Measurements from ENCODE around the gene WNT7B.

Gene WNT7B

DNA sequence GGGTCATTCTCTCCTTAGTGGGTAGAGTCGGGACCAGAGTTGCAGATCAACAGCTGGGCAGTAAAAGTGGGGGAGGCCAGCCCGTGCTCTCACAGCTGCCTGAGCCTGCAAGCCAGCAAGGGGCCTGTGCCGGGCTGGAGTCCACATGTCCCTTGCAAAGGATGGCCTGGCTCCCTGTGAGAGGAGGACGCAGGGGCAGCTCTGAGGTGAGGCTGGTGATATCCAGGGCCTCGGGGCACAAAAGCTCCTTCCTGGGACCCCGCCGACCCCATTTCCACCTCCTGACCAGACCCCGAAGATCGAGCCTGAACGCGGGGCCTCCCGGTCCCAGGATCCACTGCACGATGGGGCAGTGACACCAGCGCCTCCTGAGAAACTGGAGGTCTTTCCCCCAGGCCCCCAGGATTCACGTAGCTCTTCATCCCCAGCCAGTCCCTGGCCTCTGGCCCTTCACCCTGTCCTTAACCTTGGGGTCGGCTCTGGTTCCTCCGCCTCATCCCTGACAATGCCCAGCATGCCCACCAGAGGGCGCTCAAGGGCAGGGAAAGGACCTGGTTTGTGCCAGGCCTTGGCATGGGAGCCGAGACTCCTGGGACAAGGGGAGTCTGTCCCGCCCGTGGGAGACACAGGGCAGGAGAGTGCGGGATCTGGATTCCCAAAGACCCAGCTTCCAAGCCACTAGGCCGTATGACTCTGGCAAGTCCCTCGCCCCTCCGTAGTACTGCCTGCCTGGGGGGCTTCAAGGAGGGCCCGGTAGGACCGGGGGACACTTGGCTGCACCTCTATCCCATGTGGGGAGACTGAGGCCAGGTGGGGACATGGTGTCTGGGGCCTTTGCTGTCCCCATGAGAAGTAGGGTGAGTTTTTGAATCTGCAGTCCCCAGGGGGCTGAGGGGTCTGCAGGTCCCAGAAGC lies 17.8 kb upstream of the WNT7B start:
- peak; percentile 32 for DNase-seq

DNA sequence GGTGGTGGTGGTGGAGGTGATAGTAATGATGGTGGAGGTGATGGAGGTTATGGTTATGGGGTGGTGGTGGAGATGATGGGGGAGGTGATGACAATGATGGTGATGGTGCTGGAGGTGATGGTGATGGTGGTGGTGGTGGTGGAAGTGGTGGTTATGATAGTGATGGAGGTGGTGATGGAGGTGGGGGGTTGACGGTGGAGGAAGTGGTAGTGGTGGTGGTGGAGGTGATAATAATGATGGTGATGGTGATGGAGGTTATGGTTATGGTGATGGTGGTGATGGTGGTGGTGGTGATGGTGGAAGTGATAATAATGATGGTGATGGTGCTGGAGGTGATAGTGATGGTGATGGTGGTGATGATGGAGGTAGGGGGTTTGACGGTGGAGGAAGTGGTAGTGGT lies 16.9 kb upstream of the WNT7B start:
- DNase-seq, result no peak

DNA sequence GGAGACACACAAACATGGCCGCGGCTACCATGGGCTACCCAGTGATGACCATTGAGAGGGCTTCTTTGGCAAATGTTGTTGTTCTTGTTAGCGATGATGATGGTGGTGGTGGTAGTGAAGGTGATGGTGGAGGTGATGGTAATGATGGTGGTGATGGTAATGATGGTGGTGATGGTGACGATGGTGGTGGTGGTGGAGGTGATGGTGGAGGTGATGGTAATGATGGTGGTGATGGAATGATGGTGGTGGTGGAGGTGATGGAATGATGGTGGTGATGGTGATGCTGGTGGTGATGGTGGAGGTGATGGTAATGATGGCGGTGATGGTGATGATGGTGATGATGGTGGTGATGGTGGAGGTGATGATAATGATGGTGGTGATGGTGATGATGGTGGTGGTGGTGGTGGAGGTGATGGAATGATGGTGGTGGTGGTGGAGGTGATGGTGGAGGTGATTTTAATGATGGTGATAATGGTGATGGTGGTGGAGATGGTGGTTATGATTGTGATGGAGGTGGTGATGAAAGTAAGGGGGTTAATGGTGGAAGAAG lies 16.3 kb upstream of the WNT7B start:
- DNase-seq, result no peak

DNA sequence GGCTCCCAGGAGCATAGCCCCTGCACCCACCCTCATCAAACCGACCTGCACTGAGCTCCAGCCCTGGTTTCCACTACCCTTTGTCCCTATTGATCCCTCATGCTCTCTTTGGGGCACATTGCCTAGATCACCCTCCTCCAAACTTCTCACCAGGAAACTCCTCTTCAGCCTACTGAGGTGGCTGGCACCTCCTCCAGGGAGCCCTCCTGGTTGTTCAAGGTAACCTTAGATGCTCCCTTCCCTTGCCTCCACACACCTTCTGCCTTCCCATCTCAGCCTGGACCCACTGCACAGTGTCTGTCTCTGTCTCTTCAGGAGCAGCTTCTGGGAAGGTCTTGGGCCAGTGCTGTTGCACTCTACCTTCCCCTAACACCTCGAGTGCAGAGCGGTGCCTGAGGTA lies 15.8 kb upstream of the WNT7B start:
- DNase-seq, result no peak

DNA sequence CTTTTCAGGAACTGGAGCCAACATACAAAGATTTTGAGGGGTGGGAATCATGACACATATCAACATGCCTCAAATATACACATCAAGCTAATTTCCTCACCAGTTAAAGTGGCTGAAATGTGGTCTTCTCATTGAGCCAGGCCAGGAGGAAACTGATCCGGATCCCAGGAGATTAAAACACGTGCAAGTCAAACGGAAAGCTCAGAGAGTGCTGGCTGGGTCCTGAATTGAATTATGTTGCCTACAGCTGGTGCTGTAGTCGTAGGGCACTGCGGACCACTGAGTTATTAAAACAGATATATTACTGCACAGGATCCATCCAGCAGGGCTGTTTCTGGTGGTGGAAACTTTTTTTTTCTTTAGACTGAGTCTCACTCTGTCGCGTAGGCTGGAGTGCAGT lies 14.1 kb upstream of the WNT7B start:
- peak; percentile 58 for DNase-seq

DNA sequence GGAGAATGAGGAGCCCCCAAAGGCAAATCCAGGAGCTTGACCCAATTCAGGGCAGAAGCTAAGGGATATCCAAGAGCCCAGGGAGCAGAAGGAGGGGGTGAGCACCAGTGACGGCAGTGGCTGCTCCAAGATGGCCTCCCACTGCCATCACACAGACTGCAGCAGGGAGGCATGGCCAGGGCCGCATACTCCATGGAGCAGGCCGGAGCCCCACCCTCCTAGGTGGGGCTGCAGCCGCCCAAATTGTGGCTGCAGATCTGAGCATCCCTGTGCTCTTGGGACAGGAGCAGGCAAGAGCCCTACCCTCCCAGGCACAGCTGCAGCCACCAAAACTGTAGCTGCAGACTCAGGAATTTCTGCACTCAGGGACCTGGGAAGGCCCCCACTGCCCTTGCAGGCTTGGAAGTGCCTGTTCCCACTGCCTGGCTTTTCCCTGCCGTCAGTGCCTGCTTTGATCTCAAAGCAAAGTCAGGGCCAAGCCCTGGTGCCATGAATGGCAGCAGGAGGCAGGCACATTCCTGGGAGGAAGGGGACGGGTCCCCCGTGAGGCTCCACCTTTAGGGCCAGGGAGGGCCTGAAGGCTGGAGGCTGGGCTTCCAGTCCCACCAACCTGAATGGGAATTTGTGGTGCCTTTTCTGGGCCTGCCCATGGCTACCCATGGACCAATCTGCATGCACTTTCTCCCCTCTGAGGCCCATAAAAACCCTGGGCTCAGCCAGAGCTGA lies 10.3 kb upstream of the WNT7B start:
- no peak for DNase-seq

DNA sequence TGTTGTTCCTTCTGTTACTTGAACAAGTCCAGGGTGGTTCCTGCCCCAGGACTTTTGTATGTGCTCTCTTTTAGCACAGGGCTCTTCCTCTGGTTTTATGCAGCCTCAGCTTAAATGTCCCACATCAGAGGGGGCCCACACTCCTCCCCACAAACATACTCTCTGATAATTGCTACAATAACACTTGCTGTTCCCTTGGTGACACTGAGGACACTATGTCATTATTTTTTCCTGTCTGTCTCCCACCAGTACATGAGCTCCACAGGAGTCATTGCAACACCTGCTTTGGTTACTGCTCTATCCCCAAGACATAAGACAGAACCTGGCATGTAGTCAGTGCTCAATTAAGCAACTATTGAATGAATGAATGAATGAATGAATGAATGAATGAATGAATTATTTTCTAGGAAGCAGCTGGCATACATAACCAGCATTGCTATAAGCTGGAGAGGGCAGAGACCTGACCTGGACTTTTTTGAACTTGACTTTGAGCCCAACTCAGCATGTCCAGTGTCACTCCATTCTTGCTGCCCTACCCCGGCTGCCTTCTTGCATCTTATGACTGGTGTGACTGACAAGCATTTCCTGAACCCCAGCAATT lies 7.5 kb upstream of the WNT7B start:
- DNase-seq, result no peak

DNA sequence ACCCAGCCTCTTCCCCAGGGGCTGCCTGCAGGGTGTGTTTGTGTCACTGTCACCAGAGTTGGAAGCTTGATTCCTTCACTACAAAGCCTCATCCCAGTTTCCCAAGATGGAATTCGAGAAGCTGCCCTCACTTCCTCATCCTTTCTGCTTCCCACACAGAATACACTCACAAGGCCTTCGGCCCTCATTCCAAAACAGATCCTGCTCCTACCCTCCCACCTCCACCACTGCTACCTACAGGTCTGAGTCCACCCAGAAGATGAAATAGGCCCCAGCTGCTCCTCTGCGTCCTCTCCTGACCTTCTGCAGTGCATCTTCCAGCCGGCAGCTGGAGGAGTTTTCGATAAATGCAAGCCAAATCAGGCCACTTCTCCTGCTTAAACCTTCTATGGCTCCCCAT lies 6.8 kb upstream of the WNT7B start:
- DNase-seq, result no peak

DNA sequence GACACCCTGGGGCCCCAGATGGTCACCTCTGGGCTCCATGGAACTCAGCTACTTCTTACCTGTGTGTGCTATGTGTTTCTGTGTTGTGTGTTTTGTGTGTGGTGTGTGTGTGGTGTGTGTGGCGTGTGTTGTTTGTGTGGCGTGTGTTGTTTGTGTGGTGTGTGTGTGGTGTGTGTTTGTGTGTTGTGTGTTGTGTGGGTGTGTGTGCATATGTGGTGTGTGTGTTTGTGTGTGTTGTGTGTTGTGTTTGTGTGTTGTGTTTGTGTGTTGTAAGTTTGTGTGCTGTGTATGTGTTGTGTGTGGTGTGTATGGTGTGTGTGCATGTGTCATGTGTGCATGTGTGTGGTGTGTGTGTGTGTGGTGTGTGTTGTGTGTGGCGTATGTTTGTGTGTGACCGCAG lies 3.8 kb upstream of the WNT7B start:
- DNase-seq, result no peak

DNA sequence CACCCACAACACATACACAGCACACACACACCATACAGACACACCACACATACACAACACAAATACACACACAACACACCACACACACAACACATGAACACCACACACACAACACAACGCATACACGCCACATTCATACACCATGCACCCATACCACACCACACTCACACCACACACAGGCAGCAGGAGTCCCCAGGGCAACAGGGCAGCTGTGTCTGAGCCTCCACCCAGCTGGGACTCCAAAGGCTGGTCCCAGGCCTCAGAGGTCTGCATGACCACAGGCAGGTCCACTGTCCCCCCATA lies 3.3 kb upstream of the WNT7B start:
- DNase-seq, result no peak

DNA sequence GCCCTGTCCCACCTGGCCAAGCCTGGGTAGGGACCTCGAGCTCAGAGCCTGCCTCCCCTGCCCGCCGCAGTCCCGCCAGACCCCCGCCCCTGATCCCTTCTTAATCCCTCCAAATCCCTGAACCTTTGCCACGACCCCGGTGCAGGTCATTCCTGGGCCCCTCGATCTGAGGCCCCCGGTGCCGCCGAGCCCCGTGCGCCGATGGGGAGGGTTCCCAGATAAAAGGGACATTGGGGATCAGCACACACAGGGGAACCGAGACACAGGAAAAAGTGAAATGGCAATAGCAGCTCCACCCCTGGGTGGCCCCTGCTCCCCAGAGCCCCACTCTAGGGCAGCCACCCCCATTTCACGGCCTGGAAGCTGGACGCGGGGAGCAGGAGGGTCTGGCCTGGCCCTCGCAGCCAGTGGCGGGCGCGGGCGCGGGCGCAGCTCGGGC lies 1.3 kb upstream of the WNT7B start:
- no peak for DNase-seq

DNA sequence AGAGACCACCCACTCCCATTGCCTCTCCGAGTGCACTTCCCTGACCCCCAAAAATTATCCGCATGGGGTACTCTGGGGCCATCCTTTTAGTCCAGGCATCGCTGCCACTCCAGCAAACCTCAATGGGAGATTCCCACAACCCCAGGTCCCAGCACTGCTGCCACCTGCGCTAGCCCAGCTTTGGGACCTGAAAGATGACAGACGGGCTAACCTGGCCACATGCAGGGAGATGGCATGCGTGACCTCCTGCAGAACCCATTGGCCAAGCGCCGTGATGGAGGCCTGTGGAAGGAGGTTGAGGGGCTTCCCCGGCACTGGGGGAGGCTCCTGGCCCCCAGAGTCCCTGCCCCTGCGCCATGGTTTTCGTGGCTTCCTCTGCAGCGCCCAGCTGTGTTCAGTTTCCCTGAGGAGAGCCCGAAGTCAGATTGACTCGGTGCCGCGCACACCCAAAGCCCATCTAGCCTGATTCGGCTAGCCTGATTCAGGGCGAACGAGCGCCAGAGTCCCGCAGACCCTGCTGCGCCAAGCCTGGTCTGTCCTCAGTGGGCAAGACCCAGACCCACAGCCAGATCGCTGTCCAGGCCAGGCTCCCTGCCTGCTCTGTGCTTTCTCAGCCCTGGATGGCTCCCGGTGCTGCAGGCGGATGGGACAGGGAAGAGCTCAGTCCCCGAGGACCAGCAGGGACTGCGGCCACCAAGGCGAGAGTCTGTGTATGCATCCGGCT lies 751 bp upstream of the WNT7B start:
- peak; percentile 59 for DNase-seq

DNA sequence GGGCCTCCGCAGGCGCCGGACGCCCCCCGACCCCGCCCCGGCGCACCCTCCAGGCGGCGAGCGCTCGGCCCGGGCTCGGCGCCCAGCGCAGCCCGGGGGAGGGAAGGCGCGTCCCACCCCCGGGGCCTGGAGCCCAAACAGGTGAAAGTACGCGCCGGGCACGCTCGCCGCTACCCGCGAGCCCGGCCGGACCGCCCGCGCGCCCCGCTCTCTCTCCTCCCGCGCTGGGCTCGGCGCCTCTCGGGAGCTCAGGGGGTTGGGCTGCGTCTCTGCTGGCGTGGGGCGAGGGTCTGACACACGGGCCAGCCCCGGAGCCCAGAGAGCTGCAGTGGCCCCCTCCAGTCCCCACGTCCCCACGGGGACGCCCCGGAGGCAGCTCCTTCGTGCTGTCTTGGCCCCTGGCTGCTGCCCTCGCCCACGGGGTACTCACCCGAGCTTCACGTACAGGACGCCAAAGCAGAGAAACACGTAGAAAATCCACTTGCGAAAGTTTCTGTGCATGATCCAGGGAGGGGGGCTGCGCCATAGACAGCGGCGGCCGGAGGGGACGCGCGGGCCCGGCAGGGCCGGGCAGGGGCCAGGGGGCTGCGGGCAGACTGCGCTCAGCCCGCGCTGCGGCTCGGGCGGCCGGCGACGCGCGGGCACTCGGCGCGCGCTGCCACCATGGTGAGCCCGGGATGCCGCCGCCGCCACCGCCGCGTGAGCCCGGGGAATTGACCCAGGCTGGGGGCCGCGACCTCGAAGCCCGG lies 534 bp downstream of the WNT7B start:
- no peak for DNase-seq

DNA sequence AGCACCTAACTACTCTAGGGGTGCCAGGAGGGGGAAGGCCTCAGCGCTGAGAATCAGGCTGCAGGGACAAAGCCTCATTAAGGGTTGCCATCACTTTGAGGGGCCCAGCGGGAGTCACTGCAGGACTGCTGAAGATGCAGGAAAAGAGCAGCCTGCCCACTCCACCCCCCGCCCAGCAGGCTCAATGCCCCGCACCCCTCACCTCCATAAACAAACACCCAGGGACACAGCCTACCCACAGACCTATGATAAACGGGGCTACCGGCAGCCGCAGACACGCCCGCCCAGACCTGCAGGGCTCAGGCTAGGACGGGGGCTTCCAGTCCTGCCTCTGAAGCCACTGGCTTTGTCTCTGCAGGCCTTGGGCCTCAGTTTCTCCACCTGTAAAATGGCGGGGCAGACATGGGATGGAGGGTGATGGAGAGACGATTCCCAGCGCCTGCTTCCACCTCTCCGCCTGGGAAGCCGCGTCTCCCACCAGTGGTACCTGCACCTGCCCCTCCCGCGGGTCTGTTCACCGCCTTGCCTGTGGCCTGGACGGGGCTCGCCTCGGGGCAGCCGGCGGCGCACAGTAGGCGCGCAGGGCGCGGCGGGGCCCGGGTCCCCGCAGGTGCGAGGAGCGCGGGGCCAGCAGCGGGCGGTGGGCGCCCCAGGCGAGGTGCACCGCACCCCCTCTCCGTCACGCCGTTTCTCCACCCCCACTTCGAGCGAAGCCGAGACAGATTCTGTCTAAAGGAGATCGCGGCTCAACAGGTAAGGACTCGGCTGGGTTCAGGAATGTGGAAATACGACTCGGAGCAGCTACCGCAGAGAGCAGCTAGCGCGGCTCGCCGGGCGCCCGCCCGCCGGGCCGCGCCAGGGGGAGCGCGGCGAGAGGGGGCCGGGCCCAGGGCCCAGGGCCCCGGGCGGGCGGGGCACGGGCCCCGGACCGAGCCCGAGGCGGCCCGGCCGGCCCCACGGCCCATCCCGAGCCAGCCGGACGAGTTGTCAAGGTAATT lies 1.5 kb downstream of the WNT7B start:
- DNase-seq, result peak; percentile 52

DNA sequence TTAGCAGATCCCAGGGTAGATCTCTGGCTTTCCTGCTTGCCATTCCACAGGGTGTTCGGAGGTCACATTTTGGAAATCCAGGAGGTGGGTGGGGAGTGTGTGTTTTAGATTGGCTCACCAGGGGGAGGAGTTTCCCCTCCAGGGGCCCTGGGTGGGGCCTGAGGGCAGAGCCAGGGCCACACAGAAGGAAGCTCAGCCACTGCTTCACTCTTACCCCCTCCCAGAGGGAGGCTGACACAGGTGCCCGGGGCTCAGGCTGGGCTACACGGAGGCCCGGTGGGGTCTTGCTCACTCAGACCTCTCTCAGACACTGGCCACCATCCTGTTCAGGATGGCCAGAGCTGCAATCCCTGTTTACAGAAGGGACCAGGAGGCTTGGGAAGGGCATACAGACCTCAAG lies 2.5 kb downstream of the WNT7B start:
- DNase-seq, result no peak

DNA sequence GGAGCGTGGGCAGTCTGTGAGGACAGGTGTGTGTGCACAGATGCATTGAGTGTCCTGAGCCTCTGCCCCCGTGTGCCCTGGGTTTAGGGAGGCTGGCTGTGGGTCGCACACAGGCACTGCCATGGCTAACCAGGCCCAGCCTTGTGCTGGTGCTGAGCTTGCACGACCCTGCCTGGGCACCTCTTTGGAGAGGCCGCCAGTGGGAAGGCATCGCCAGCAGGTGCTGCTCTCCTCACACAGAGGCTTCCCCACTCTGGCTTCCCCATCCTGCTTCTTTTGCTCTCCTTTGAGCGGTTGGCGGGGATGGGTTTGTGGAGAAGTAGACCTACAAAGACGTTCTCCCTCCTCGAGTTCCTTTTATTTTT lies 4.1 kb downstream of the WNT7B start:
- no peak for DNase-seq

DNA sequence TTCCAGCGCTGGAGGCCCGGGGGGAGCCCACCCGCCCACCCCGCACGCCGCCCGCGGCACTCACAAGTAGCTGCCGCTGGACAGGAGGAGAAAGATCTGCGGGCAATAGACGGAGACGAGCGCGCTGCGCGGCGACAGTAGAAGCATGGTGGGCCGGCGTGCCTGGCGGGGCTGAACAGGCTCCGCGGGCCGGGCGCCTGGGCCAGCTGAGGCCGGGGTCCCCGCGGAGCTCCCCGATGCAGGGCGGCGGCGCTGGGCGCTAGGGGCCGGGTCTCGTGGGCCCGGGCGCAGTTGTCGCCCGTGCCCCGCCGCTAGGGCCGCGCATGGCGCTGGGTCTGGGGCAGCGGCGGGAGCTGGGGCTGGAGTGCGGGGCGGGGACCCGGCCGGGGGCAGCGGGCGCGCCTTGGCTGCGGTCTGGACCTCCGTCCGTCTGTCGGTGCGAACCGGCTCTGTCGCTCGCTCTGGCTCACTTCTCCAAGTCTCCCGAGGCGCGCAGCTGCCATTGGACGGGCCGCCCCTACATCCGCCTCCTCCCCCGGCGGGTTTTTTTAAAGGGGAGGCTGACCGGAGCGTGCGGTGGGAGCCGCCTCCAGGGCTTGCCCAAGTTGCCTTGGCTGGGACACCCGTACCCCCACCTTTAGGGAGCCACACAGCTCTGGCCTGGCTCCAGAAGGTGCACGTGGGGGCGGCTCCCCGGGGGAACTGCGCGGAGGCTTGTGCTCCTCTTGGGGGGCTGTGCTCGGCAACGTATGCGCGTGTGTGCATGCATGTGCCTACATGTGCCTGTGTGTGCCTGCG lies 4.7 kb downstream of the WNT7B start:
- no peak for DNase-seq

DNA sequence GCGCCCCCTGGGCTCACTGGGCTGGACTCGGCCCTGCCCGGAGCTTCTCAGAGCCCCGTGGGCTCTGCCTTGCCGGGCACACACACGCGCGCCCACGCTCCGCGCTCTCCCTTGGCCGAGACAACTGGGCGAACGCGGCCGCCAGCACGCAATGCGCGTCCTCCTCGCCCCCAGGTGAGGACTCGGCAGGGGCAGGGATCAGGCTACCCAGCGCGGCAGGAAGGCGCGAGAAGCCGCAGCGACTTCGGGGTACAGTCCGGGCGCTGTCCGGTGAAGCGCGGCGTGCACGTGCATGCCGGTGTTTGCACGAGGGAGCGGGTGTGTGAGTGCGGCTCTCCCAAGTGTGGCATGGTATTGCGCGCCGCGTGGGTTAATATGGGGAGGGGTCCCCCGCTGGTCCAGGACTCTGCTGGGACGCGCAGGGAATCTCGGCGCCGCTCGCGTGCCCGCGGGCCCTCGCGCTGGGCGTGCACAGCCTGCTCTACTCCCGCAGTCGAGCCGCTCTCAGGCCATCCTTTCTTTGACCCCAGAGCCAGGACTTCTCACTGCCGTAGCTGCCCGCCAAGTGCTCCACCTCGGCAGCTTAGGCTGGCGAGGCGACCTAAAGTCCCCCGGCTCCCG lies 5.4 kb downstream of the WNT7B start:
- DNase-seq, result no peak

DNA sequence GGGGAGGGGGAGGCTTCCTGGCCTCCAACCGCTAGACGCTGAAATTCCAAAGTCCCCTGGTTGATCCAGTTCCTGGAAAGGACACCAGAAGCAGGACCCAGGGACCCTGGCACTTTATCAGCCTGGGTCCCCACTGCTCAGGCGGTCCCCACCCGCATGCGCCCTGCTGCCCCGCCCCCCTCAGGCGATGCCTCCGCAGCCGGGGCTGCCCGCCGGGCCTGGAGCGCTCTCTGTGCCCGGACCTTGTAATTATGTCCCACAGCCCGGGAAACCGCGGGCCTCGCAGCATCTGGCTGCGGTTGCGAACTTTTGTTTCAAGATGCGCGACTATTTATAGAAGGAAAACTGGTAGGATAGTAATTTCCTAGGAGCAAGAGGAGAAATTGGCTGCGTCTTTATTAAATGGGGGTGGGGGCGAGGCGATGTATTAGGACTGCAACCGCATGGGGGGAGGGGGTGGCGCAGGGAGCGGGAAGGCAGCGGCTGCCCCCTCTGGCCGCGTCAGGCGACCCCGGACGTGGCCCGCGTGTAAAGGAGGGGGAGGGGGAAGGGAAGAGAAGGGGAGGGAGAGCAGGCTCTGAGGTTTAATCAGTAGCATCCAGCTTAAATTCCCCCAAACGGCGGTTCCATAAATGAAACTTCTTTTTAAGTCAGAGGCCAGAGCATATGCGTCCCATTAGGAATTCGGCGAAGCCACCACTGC lies 6.1 kb downstream of the WNT7B start:
- no peak for DNase-seq
